Loucy (cell line): ENCODE data around the gene CAPN8.

Experiments
- H2AFZ ChIP-seq: fragments of 200-600 bp; sonication (generic); 2 replicates; pipeline ENCODE4 v1.6.0; 2016; ENCODE audit warnings: antibody characterized with exemption, mild to moderate bottlenecking, low read length, moderate library complexity
- H3F3A ChIP-seq: fragments of 200-600 bp; 2 replicates; pipeline ENCODE4 v1.6.0; 2016; ENCODE audit warnings: antibody characterized with exemption, low read depth, mild to moderate bottlenecking
- H3K27me3 ChIP-seq: fragments of 200-600 bp; sonication (generic); 2 replicates; pipeline ENCODE4 v1.6.1; 2014; ENCODE audit warnings: low read length, mild to moderate bottlenecking; ENCODE audit not compliant: insufficient read depth, poor library complexity, severe bottlenecking
- H3K36me3 ChIP-seq: fragments of 200-600 bp; sonication (generic); 2 replicates; pipeline ENCODE4 v1.6.1; 2016; ENCODE audit warnings: low read length; ENCODE audit not compliant: insufficient read depth
- H3K4me1 ChIP-seq: fragments of 200-600 bp; sonication (generic); 2 replicates; pipeline ENCODE4 v1.5.1; 2014; ENCODE audit warnings: low read length, mild to moderate bottlenecking; ENCODE audit not compliant: insufficient read depth, poor library complexity, severe bottlenecking
- H3K4me2 ChIP-seq: fragments of 200-600 bp; sonication (generic); 2 replicates; pipeline ENCODE4 v1.6.0; 2014; ENCODE audit warnings: antibody characterized with exemption, low read length, low read depth, mild to moderate bottlenecking; ENCODE audit not compliant: poor library complexity, severe bottlenecking
- H3K4me3 ChIP-seq: fragments of 200-600 bp; sonication (generic); 2 replicates; pipeline ENCODE4 v1.5.1; 2014; ENCODE audit warnings: low read length, mild to moderate bottlenecking, mixed read lengths; ENCODE audit not compliant: poor library complexity, severe bottlenecking
- H3K79me2 ChIP-seq: fragments of 200-600 bp; sonication (generic); 2 replicates; pipeline ENCODE4 v1.6.1; 2014; ENCODE audit warnings: low read length; ENCODE audit not compliant: insufficient read depth
- H3K9ac ChIP-seq: fragments of 200-600 bp; sonication (generic); 2 replicates; pipeline ENCODE4 v1.6.0; 2014; ENCODE audit warnings: mild to moderate bottlenecking, low read depth, low read length, moderate library complexity; ENCODE audit not compliant: poor library complexity, severe bottlenecking
- H3K9me2 ChIP-seq: fragments of 200-600 bp; sonication (generic); replicated peaks from 2 replicates; pipeline ENCODE4 v1.6.1; 2016; ENCODE audit warnings: low read depth, low read length, mixed read lengths
- H3K9me3 ChIP-seq: fragments of 200-600 bp; sonication (generic); 2 replicates; pipeline ENCODE4 v1.6.1; 2014; ENCODE audit warnings: mild to moderate bottlenecking, antibody characterized with exemption, low read length, low read depth; ENCODE audit not compliant: insufficient read depth
- H4K20me1 ChIP-seq: fragments of 200-600 bp; sonication (generic); 2 replicates; pipeline ENCODE4 v1.6.0; 2014; ENCODE audit warnings: antibody characterized with exemption, low read length, mild to moderate bottlenecking; ENCODE audit not compliant: insufficient read depth, poor library complexity, severe bottlenecking
- EZH2phosphoT487 ChIP-seq: fragments of 200-600 bp; IDR thresholded peaks from 2 replicates; pipeline ENCODE4 v1.6.1; 2018; ENCODE audit warnings: antibody characterized with exemption, mild to moderate bottlenecking, moderate library complexity, borderline replicate concordance
- TF ChIP-seq, protein P1 (sequence below): fragments of 200-600 bp; sonication (generic); conservative IDR thresholded peaks from 2 replicates; pipeline ENCODE4 v1.5.1; 2014; ENCODE audit warnings: mild to moderate bottlenecking, antibody characterized with exemption, low read length

The CAPN8 gene

GRCh38 chr1:223659711-223660110 is 5.8 kb downstream of the CAPN8 start:
- TF ChIP-seq EZH2phosphoT487 = no peak
- TF ChIP-seq, protein P1, sequence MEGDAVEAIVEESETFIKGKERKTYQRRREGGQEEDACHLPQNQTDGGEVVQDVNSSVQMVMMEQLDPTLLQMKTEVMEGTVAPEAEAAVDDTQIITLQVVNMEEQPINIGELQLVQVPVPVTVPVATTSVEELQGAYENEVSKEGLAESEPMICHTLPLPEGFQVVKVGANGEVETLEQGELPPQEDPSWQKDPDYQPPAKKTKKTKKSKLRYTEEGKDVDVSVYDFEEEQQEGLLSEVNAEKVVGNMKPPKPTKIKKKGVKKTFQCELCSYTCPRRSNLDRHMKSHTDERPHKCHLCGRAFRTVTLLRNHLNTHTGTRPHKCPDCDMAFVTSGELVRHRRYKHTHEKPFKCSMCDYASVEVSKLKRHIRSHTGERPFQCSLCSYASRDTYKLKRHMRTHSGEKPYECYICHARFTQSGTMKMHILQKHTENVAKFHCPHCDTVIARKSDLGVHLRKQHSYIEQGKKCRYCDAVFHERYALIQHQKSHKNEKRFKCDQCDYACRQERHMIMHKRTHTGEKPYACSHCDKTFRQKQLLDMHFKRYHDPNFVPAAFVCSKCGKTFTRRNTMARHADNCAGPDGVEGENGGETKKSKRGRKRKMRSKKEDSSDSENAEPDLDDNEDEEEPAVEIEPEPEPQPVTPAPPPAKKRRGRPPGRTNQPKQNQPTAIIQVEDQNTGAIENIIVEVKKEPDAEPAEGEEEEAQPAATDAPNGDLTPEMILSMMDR = no peak
- H3K36me3 ChIP-seq = no peaks in the 10 kb centered on the region
- peaks cover 4% of the 10 kb centered on the region for H3K4me1 ChIP-seq
- H3K4me2 ChIP-seq = no peak overlapping the region
- no peaks in the 10 kb centered on the region for H3K9me3 ChIP-seq
- no peaks in the 10 kb centered on the region for H3F3A ChIP-seq
- no peak overlapping the region for H2AFZ ChIP-seq
- no peaks in the 10 kb centered on the region for H3K27me3 ChIP-seq
- H3K4me3 ChIP-seq = no peak overlapping the region
- H3K79me2 ChIP-seq = no peaks in the 10 kb centered on the region
- H3K9me2 ChIP-seq = no peaks in the 10 kb centered on the region
- H3K9ac ChIP-seq = no peak overlapping the region
- no peaks in the 10 kb centered on the region for H4K20me1 ChIP-seq

DNA sequence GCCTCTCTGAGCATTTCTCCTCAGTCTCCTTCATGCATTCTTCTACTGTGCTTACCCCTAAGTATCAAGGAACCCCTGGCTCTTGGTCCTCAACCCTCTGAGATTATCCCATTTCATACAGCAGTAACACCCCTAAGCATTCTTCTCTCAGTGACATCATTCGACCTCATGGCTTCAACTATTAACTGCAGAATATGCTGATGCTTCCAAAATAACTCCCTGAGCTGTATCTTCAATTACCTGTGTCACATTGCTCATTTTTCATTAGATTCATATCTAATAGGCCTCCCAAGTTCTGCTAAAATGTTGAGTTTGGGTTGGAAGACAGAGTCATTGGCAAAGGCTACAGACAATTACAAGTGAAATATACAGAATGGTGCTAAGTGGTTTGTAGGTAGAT is 7.5 kb downstream of the CAPN8 start:
- Histone ChIP-seq H2AFZ (no peak overlapping the region), H3F3A (no peaks in the 10 kb centered on the region), H3K4me3 (no peak overlapping the region)

DNA sequence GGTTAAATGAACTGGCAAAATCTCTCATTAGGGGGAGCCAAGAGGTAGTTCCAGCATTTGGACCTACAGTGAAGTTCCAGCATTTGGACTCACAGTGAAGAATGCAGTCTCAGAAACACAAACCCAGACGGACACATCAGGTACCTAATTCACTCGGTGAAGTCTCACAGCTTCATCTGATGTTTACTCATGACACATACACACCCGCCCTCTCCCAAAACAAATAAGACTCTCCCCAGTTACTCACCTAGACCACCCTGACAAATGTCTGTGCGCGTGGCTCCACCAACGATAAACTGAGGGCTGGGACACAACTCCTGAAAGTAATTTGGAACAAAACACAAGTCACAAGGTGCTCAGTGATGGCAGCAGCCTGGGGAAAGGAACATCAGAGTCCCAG is 11.4 kb downstream of the CAPN8 start:
- H4K20me1 ChIP-seq = no peaks in the 10 kb centered on the region
- no peak overlapping the region for H3K9ac ChIP-seq
- no peak overlapping the region for H2AFZ ChIP-seq
- H3K4me2 ChIP-seq = no peak overlapping the region
- H3F3A ChIP-seq = no peaks in the 10 kb centered on the region
- no peaks in the 10 kb centered on the region for H3K9me3 ChIP-seq
- no peaks in the 10 kb centered on the region for H3K79me2 ChIP-seq
- no peaks in the 10 kb centered on the region for H3K27me3 ChIP-seq
- no peak overlapping the region for H3K4me3 ChIP-seq
- H3K9me2 ChIP-seq = no peaks in the 10 kb centered on the region
- peaks cover 4% of the 10 kb centered on the region for H3K4me1 ChIP-seq
- H3K36me3 ChIP-seq = no peaks in the 10 kb centered on the region
- TF ChIP-seq, protein P1 = no peak
- no peak for TF ChIP-seq EZH2phosphoT487

More for the DNA sequence above, 7.5 kb downstream of the CAPN8 start:
- peaks cover 4% of the 10 kb centered on the region for H3K4me1 ChIP-seq
- no peaks in the 10 kb centered on the region for H3K36me3 ChIP-seq
- no peaks in the 10 kb centered on the region for H3K27me3 ChIP-seq
- no peaks in the 10 kb centered on the region for H4K20me1 ChIP-seq
- no peak overlapping the region for H3K4me2 ChIP-seq
- no peaks in the 10 kb centered on the region for H3K79me2 ChIP-seq
- no peaks in the 10 kb centered on the region for H3K9me2 ChIP-seq
- H3K9me3 ChIP-seq = no peaks in the 10 kb centered on the region
- no peak overlapping the region for H3K9ac ChIP-seq
- no peak for TF ChIP-seq EZH2phosphoT487
- TF ChIP-seq, protein P1 = no peak
